RCC 7860 (cell line): ENCODE measurements around the gene PTPRN2.

Source experiments
- DNase-seq: peaks from one replicate; pipeline ENCODE4 v3.0.0-alpha.2; 2015; ENCODE audit warnings: low spot score
- FAIRE-seq: peaks from 2 replicates; lab custom pipeline; 2012; peaks lifted over from hg19 to GRCh38; lab: Jason Lieb, UNC

PTPRN2 gene

DNA sequence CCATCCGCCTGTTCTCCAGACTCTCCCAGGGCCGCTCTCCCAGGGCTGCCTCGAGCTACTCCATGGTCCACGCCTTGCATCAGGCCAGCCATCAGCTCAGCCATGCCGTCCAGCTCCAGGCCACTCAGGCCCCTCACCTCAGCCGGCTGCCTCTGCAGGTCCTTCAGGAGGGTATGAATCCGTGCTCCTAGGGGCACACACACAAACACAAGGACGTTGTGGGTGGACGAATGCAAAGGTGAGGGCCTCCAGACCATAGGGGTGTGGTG is 449.4 kb downstream of the PTPRN2 start:
- FAIRE-seq (no peak), DNase-seq (no peak)

DNA sequence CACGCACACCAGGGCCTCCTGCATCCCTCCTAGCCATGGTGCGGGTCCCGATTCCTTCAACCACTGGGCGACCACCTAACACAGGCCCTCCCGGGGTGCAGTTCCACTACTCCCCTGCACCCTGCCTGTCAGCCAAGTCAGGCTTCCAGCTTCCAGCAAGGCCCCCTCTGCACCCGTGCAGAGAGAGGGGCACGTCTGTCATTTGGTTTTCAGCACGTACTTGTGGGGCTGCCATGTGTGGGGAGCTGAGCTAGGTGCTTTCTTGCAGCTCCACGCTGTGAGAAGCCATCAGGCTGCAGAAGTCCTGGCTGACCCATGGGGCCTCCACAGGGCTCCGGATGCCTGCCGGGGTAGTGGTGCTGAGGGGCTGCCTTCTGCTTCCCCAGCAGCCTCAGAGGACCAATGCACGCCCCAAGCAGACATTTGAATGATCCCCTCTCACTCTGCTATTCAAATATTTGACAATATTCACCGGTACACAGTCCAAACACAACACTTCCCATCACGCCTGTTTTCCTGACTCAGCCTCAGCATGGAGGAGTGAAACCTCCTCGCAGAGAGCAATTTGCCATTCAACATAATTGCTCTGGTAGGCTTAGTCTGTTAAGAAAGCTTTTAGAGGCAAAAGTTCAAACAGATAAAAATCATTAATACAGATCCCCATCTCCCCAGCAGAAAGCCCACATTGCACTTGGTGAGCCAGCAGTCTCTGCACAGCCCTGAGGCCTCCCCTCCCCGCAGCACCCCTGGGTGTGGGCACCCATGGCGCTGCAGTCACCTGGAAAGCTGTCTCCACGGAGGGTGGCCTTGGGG is 449.9 kb downstream of the PTPRN2 start:
- DNase-seq, result no peak
- no peak for FAIRE-seq

DNA sequence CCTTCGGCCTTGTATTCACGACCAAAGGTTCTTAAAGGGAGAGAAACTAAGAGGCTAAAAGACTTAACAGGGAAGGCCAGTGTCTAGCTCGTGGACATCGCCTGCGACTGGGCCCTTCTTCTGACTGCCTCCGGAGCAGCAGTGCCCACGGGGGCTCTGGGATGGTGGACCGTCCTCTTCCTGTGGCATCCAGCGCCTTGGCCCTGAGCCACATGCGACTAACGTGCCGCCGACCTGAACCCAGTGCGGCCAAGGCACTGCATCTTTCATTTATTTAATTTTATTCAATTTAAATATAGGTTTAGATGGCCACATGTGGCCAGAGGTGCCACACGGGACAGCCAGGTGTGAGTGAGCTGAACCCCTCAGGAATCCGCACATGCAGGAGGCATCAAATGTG is 451.7 kb downstream of the PTPRN2 start:
- FAIRE-seq (no peak), DNase-seq (no peak)

DNA sequence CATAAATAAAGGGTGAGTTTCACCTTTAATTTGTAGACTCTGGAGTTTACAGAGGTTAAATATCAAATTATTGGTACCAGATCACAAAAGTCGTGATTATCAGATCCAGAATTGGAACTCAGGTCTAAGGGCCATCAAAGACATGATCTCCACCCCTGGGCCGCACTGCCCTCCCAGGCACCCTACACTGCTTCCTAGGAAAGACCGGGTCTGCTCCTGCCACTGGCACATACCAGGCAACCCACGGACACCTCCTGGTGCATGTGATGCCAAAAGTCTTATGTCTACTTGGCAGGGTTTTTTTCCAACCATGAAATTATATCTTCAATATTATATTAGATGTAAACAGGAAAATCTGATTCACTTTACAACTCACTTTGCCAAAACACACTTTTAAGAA is 452.8 kb downstream of the PTPRN2 start:
- FAIRE-seq (no peak), DNase-seq (no peak)

DNA sequence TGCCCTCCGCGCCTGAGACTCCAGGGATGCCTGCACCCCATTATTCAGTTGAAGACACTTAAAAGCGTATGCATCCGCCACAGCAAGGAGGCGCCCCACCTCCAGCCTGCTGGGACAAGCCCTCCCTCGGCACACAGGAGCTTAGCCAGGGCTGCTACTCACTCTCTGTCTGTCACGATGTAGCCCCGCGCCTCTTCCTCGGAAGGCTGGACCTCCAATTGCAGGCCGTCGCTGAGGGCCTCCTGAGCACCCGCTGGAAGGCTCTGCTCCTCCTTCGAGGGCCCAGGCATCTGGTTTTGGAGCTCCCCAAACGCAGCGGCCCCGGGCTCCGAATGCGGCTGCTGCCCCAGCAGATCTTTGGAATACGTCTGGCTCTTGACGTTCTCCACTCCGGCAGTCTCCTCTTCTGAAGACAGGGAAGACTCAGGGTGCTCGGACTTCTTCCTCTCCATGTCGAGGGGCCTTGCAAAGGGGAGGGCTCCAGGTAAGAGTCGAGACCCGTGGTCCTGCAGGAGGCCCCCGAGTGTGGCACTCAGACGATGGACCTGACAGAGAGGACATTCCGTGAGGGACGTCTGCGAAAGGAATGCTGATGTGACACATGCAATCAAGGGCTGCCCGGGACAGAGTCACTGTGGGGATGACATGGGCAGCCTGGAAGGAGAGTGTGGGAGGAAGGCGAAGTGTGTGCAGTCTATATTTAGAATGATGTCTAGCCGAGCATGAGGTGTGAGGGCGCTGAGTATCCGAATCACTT is 453.9 kb downstream of the PTPRN2 start:
- DNase-seq (no peak), FAIRE-seq (no peak)

DNA sequence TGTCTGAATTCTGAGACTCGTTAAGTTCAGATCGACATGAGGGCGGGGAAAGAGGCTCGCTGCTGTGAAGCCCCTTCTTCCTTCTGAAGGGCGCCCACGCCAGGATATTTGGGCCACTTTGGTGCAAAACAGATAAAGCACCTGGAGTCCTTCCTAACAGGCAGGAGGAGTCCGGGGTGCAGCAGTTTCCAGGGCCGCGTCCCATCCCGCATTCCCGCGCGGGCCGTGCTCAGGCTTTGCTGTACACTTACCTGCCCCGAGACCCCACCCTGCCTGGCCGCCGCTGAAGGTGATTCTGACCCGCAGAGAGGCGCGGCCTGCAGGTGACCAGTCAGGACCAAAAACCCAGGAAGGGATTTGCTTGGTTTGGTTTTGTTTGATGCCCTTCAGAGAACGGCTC is 454.6 kb downstream of the PTPRN2 start:
- FAIRE-seq (no peak), DNase-seq (no peak)

DNA sequence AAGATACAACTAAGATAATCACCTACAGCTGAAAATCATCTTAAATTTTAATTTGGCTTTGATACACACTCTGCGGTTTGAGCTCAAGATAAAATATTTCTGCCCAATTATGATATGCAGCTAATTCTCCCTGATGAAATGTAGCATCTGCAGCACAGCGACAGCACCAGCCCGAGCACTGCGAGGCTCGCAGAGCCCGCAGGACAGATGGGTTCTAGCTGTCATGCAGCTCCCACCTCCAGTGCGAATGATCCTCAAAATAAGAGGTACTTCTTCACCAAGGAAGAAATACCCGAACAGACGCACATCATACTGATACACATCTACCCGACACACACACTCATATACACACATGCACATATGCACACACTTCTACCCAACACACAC is 457.6 kb downstream of the PTPRN2 start:
- DNase-seq (no peak), FAIRE-seq (no peak)

DNA sequence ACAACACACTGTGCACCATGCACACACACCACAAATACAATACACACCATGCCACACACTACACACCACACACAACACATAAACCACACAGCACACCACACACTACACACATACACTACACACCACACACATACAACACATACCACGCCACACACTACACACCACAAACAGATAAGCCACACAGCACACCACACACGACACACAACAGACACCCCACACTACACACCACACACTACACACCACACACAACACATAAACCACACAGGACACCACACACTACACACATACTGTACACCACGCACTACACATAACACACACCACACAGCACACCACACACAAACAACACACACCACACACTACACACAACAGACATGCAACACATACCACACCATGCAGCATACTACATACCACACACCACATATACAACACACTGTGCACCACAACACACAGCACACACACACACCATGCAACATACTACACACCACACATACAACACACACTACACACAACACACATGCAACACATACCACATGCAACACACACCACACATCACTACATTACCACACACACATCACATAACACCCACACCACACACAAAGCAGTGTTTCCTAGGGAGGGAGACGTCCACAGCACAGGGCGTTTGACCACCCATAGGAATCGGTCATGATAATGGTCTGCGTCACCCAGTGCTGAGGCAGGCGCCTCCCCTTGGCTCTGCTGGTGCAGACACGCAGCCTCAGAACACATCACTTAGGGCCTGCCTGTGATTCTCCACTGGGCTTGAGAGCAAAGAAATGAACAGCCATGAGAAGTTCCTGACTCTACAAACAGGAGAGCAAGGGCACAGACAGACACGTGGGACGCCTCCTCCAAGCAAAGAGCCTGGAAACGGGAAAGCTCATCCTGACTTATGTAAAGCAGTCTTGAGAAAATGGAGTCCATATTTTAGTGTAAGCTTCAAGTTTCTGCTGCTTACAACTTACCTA is 458.3 kb downstream of the PTPRN2 start:
- FAIRE-seq (no peak), DNase-seq (no peak)

DNA sequence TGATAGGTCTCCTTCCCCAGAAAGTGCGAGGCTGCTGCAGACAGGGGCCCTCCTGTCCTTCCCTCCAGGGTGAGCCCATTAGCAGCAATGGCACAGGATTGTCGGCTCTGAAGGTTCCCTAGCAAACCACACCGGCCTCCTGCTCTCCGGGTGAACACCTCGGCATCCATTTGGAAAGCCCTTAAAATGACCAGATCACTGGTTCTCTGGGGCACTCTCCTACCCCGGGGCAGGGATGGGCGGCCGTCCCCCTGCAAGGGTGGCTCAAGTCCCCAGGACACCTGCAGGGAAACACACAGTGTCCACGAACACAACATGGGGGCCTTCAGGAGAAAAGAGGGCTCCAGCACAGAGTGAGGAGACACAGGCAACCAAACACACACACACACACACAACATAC is 459.1 kb downstream of the PTPRN2 start:
- FAIRE-seq, result no peak
- no peak for DNase-seq

DNA sequence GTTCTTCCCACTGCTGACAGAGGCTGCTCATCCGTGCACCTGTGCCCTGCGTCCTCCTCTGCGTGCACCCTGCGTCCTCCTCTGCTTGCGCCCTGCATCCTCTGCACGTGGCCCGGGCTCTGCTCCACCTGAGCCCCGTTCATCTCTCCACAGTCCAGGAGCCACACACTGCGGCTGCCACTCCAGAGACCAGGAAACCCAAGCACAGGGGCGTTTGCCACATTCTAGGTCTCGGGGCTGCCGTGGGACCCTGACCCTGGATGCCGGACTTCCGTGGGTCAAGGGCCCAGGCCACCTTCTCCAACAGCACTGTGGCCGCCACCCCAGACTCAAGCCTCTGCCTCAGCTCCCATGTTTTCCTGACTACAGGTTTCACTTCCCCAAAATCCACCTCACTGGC is 460.4 kb downstream of the PTPRN2 start:
- no peak for DNase-seq
- no peak for FAIRE-seq

DNA sequence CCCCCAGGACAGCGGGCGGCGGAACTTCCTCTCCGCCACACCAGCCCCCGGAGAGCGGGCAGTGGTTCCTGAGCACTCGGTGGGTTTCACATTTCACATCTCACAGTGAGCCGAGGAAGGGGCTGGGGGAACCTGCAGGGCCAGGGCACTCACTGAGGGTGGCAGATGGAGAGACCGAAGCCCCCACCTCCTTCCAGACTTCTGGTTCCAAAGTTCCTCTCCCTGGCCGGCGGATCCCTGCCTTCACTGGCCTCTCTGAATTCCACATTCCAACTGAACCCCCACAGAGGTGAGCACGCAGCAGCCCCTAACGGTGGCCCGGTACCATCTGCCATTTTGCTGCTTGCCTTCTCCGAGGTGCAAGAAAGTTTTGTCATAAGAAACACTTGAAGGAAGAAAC is 461.0 kb downstream of the PTPRN2 start:
- FAIRE-seq (no peak), DNase-seq (no peak)

DNA sequence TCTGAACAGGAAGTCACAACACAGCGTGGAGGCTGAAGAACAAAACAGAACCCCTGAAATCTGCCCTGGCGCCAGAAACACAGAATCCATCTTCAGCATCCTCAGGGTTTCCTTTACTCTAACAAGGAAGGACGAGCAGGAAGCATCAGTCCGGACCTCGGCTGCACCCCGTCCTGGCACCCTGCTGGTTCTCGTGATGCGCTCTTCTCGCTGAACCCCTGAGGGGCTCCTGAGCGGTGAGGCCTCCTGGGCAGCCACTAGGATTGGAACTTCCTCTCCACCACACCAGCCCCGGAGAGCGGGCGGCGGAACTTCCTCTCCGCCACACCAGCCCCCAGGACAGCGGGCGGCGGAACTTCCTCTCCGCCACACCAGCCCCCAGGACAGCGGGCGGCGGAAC is 461.9 kb downstream of the PTPRN2 start:
- FAIRE-seq (no peak), DNase-seq (no peak)

DNA sequence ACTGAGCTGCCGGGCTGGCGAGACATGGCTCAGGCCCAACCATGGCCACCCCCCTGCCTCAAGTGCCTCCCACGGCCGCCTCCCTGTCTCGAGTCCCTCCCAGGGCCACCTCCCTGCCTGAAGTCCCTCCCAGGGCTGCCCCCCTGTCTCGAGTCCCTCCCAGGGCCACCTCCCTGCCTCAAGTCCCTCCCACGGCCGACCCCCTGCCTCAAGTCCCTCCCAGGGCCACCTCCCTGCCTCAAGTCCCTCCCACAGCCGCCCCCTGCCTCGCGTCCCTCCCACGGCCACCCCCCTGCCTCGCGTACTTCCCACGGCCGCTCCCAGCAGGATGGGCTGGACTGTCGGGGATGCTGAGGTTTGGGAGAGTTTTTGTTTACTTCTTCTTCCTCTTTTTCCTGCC is 462.5 kb downstream of the PTPRN2 start:
- no peak for DNase-seq
- FAIRE-seq, result no peak

DNA sequence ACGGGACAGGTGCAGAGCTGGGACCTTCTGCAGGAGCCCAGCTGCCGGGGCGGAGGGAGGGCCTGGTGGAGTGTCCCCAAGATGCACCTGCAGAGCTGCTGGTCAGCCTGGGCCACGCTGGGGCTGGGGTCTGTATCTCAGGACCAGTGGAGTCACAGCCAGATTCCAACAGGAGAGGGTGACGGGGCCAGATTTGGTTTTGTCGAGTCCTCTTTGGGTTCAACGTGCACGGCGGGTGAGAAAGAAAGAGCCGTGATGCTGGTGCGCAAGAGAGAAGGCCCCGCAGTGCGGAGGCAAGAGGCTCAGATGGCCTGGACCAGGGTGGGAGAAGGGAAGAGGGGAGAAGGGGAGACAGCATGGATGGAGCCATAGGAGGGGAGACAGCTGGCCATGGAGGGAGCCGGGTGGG is 462.9 kb downstream of the PTPRN2 start:
- no peak for DNase-seq
- FAIRE-seq, result no peak

DNA sequence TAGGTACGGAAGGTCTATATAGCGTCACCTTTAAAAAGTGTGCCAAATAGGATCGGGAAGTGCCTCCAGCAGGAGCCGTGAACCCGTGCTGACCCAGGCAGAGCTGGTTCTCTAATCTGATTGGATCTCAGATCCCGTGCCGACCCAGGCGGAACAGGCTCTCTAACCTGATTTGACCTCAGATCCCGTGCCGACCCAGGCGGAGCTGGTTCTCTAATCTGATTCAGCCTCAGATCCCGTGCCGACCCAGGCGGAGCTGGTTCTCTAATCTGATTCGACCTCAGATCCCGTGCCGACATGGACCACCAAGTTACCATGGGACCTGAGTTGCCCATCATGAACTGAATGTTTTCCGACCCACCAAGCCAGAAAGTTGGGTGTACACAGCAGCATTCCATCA is 463.9 kb downstream of the PTPRN2 start:
- FAIRE-seq (no peak), DNase-seq (no peak)

DNA sequence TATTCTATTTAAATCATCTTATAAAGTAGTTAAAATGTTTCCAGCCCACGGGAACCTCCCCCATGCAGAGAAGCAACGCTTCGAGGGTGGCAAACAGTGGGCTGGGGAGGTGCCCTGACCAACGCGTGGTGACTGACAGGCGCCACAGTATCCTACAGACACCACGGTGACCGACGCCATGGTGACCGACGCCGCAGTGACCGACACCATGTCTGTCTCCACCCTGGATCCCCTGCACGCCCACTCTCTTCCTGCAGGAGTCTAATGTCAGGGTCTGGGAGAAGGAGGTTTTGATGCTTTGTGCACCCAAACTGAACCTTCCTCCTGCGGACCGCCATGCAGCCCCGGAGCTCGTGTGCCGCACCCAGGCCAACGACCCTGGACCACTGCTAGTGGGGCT is 464.4 kb downstream of the PTPRN2 start:
- DNase-seq (no peak), FAIRE-seq (no peak)

DNA sequence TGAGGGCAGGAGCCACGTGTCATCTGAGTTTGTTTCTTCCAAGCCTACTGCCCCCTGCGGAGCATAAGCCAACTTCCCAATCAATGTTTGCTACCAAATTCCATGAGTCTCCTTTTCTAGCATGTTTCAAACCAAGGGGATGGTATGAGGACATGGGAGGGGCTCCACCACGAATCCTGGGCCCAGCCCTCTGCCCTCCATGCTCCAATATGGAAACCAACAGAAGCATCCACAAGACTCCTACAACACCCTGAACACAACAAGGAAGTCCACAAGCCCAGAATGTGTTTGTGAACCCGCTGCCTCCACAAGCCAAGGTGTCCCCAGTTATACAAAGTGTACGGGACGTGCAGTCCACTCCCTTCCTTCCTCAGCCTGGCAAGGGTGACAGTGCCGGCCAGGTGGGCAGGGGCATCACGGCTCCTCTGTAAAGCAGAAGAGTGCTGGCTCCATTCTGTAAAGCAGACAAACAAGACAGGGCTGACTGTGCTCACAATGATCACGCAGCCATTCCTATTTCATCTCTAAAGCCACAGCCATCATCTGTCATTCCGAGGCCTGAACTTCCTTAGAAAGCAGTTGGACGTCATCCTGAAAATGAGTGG is 466.1 kb downstream of the PTPRN2 start:
- no peak for FAIRE-seq
- no peak for DNase-seq

DNA sequence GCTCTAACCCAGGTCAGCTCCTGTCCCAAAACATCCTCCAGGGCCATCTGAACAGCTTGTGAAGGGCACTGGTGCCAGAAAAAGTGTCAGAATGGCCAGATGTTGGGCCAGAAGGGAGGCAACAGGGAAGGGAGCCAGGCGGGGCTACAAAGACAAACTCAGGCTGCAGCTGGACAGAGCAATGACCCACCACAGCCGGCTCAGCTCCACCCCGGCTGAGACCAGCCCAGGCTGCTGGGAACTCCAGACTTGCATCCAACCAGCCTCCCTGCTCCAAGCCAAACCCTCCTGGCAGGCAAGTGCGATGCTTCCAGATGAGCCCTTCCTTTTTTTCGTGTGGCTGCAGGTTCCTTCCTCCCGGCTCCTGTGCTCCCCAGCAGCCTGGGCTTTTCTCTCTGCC is 466.9 kb downstream of the PTPRN2 start:
- no peak for FAIRE-seq
- no peak for DNase-seq

DNA sequence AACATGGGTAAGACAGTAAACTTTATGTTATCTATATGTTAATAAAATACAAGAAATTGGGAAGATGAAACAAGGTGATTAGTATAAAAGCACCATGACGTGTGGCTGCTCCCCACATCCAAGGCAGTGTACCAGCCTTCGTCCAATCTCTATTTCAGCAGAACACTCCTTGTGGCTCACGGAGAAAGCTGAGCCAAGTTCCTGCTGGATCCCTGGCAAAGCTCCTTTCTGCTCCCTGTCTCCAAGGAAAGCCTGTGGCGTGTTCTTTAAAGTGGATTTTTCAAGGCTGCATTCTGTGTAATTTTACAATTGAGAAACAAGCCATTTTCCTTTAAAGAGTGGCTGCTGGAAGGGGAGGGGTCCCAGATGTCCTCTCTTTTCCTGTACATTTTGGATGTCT is 467.3 kb downstream of the PTPRN2 start:
- FAIRE-seq (no peak), DNase-seq (no peak)

DNA sequence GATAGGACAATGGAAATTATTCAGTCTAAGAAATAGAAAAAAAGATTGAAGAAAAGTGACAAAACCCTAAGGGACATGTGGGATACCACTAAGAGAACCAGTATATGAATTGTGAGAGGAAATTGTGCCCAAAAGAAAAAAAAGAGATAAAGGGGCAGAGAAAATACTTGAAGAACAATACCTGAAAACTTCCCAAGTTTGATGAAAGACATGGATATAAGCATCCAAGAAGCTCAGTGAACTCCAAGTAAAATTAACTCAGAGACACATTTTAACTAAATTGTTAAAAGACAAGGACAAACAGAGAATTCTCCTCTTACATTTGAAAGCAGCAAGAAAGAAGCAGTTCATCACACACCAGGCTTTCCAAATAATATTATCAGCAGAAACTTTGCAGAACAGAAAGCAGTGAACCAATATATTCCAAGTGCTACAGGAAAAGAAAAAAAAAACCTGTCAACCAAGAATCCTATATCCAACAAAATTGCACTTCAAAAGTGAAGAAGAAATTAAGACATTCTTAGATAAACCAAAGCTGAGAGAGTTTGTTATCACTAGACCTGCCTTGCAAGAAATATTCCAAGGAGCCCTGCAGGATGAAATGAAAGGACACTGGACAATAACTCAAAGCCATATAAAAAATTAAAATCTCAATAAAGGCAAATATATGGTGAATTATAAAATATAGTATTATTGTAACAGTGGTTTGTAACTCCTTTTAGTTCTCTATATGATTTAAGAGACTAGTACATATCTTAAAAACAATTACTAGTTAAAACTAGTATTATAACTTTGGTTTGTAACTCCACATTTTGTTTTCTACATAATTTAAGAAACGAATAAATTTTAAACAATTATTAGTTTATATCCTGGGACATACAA is 470.0 kb downstream of the PTPRN2 start:
- DNase-seq (no peak), FAIRE-seq (no peak)
